GM19324 (cell line): ENCODE measurements around the gene EXD1.
"Not testable (repeated sequence)": the region's sequence is repeated elsewhere in the genome, so short reads cannot be mapped to it uniquely, and the experiment has no call there.

ENCODE experiments used
- ATAC-seq: cut with Tn5 transposase; IDR thresholded peaks from one replicate; pipeline ENCODE4 v1.9.1; 2021; ENCODE audit warnings: mild to moderate bottlenecking, moderate library complexity; ENCODE audit not compliant: unreplicated experiment, low FRiP score

Gene EXD1

GRCh38 chr15:41235228-41235627, 4.7 kb upstream of the EXD1 start:
- not testable (repeated sequence) for ATAC-seq

GRCh38 chr15:41233367-41233771, 2.8 kb upstream of the EXD1 start:
- ATAC-seq = no peak

GRCh38 chr15:41231422-41232226, 1.1 kb upstream of the EXD1 start:
- peak; percentile 38 for ATAC-seq

- ATAC-seq = no peak
Measured at GRCh38 chr15:41230345-41230649, 260 bp downstream of the EXD1 start.

GRCh38 chr15:41219381-41219780, 11.2 kb downstream of the EXD1 start:
- ATAC-seq = no peak

GRCh38 chr15:41218851-41219250, 11.7 kb downstream of the EXD1 start:
- ATAC-seq = no peak

- no peak for ATAC-seq
Measured at GRCh38 chr15:41215708-41216107, 14.8 kb downstream of the EXD1 start.

GRCh38 chr15:41207687-41208448, 22.7 kb downstream of the EXD1 start:
- ATAC-seq = no peak

GRCh38 chr15:41205315-41205714, 25.2 kb downstream of the EXD1 start:
- ATAC-seq = no peak

GRCh38 chr15:41203395-41203794, 27.2 kb downstream of the EXD1 start:
- no peak for ATAC-seq

- ATAC-seq = no peak
Measured at GRCh38 chr15:41199470-41199869, 31.1 kb downstream of the EXD1 start.

GRCh38 chr15:41194444-41194843, 36.1 kb downstream of the EXD1 start:
- no peak for ATAC-seq

GRCh38 chr15:41183581-41183980, 47.0 kb downstream of the EXD1 start:
- no peak for ATAC-seq

GRCh38 chr15:41182266-41182665, 48.3 kb downstream of the EXD1 start:
- ATAC-seq = no peak

- ATAC-seq = no peak
Measured at GRCh38 chr15:41180206-41180789, 50.3 kb downstream of the EXD1 start.

GRCh38 chr15:41169781-41170180, 60.8 kb downstream of the EXD1 start:
- ATAC-seq = no peak

GRCh38 chr15:41169086-41169485, 61.5 kb downstream of the EXD1 start:
- no peak for ATAC-seq

- ATAC-seq = no peak
Measured at GRCh38 chr15:41161736-41162135, 68.8 kb downstream of the EXD1 start.

- no peak for ATAC-seq
Measured at GRCh38 chr15:41161336-41161735, 69.2 kb downstream of the EXD1 start.

- no peak for ATAC-seq
Measured at GRCh38 chr15:41160639-41161315, 69.8 kb downstream of the EXD1 start.

GRCh38 chr15:41154412-41154811, 76.1 kb downstream of the EXD1 start:
- ATAC-seq = no peak
